ENCODE measurements around the gene NF2. TPM values are rescaled to one million over a fixed set of nuclear protein-coding genes. Genes with fewer than 3 reads are reported as not detected.

Gene NF2
- total and polyA plus RNA-seq, 10 of the 15 experiments (the other 5 are each of a cell fraction or from before 2014, with no cell fraction given): 2.2 to 49.8 (median 22.5) TPM

DNA sequence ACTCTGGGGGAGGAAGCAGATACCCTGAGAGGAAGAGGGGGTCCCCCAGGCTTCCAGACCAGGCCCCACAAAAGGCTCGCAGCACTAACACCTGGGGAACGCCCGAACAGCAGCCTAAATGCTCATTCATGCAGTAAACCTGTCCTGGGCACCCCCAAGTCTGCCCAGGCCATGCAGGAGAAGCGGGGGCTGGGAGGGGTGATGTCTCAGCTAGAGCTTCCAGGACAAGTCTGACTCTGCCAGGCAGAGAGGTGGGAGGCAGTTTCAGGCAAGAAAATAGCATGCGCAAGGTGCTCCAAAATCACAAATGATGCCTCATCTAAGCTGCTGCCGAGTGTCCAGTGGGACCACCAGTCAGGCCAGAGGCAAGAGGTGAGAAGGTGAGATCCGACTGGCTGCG lies 131.0 kb downstream of the NF2 start:
- in situ Hi-C loops (cut with MboI): no loop called here
- Histone ChIP-seq H3K4me1 (ENCODE audit: control insufficient read depth, insufficient read depth, low read length) (peaks cover 3% of the 10 kb centered on the region; the same call in 1 of the 2 replicates), H3K27ac (ENCODE audit: control insufficient read depth, insufficient read depth) (no peak overlapping the region), H3K9ac (ENCODE audit: control insufficient read depth, insufficient read depth, low read length) (no peak overlapping the region), H3K4me3 (no peak overlapping the region), H3K9me3 (replicated peaks; ENCODE audit: control insufficient read depth, insufficient read depth, low read length) (no peaks in the 10 kb centered on the region), H3K4me2 (ENCODE audit: control insufficient read depth, insufficient read depth) (no peak overlapping the region), H3K36me3 (ENCODE audit: control insufficient read depth in 2 of 2, insufficient read depth in 2 of 2, low read length in 1 of 2) (no peaks in the 10 kb centered on the region; a peak in 1 of 4 replicates), H3K27me3 (replicated peaks in 1 of 2; ENCODE audit: control insufficient read depth in 2 of 2, insufficient read depth in 2 of 2, low read length in 1 of 2) (no peaks in the 10 kb centered on the region), H3K79me2 (ENCODE audit: control insufficient read depth, insufficient read depth, low read length) (no peaks in the 10 kb centered on the region), H4K20me1 (ENCODE audit: control insufficient read depth, insufficient read depth) (no peaks in the 10 kb centered on the region), H2AFZ (ENCODE audit: control insufficient read depth, low read depth, low read length) (no peak overlapping the region)
- POLR2A ChIA-PET: interaction anchor here (0.5 kb wide), 1 partner anchor 219 kb away, joined by 4 read pairs; no protein-coding TSS in a partner anchor
- ATAC-seq (no peak), DNase-seq (ENCODE audit: low read depth, low spot score) (no peak), FAIRE-seq (no peak)
- CTCF ChIA-PET: no interaction called here
- RAD21 ChIA-PET (ENCODE audit: unreplicated experiment): interaction anchor here (1.4 kb wide), 1 partner anchor 271 kb away, joined by 3 read pairs; no protein-coding TSS in a partner anchor
- SMC1A ChIA-PET (ENCODE audit: uncharacterized antibody, unreplicated experiment): no interaction called here
- no TSS peak for BruUV-seq (replicated peaks)
- intact Hi-C loops (cut with micrococcal nuclease; ENCODE audit: unreplicated experiment): no loop called here
- 73% methylated on average over 8 of the region's 8 CpGs for WGBS (ENCODE audit: insufficient coverage, insufficient replicate concordance, low lambda C conversion rate, missing lambda C conversion rate)
- no peak for TF ChIP-seq REST (IDR thresholded peaks at IDR 0.05; ENCODE audit: low read depth, low read length)
- TF ChIP-seq CREM (IDR thresholded peaks at IDR 0.05; ENCODE audit: low read depth): no peak
- no peak for TF ChIP-seq CEBPB (IDR thresholded peaks at IDR 0.05; ENCODE audit: borderline replicate concordance in 1 of 2, low read depth in 2 of 2, low read length in 2 of 2)
- no peak for TF ChIP-seq PRDM15 (CRISPR knock-in tag; IDR thresholded peaks at IDR 0.05)
- no peak for TF ChIP-seq MYB (IDR thresholded peaks at IDR 0.05; ENCODE audit: borderline replicate concordance, low read depth, low read length)
- no peak for TF ChIP-seq HDAC2 (IDR thresholded peaks at IDR 0.05)
- TF ChIP-seq EGR1 (IDR thresholded peaks at IDR 0.05; ENCODE audit: borderline replicate concordance in 1 of 2, low read depth in 2 of 2, low read length in 2 of 2): no peak
- no peak for TF ChIP-seq ZBTB4 (CRISPR knock-in tag; IDR thresholded peaks at IDR 0.05)
- TF ChIP-seq BHLHE40 (IDR thresholded peaks at IDR 0.05; ENCODE audit: borderline replicate concordance in 1 of 2, low read depth in 2 of 2, low read length in 1 of 2): no peak
- no peak for TF ChIP-seq SIX5 (IDR thresholded peaks at IDR 0.05; ENCODE audit: low read depth, low read length, severe bottlenecking)
- TF ChIP-seq ETV6 (conservative IDR thresholded peaks at IDR 0.05 in 1 of 2, IDR thresholded peaks at IDR 0.05 in 1 of 2; ENCODE audit: borderline replicate concordance in 1 of 2, low read depth in 1 of 2): no peak

Measured in GM12878 (cell line).